ENCODE data around the gene GAPVD1. TPM values are rescaled to one million over a fixed set of nuclear protein-coding genes. Genes with fewer than 3 reads are reported as not detected.

Gene GAPVD1
- total RNA-seq, 2 donors from 2014 or later, result 26.0 to 30.5 TPM

GRCh38 chr9:125361837-125362531 lies 100.4 kb downstream of the GAPVD1 start:
- TF ChIP-seq CTCF (IDR thresholded peaks at IDR 0.05), result no peak

GRCh38 chr9:125366676-125367075 lies 105.0 kb downstream of the GAPVD1 start:
- no peaks in the 10 kb centered on the region for H3K4me1 ChIP-seq
- no peaks in the 10 kb centered on the region for H3K9me3 ChIP-seq
- H3K36me3 ChIP-seq, result peaks cover 22% of the 10 kb centered on the region
- no peaks in the 10 kb centered on the region for H3K27me3 ChIP-seq
- DNase-seq (ENCODE audit: low spot score), result no peak
- H3K27ac ChIP-seq, result no peak overlapping the region
- no peak overlapping the region for H3K4me3 ChIP-seq
- TF ChIP-seq CTCF (IDR thresholded peaks at IDR 0.05), result no peak

More at GRCh38 chr9:125361837-125362531, 100.4 kb downstream of the GAPVD1 start:
- H3K27me3 ChIP-seq, result no peaks in the 10 kb centered on the region
- DNase-seq (ENCODE audit: low spot score), result no peak
- H3K4me1 ChIP-seq, result no peaks in the 10 kb centered on the region
- H3K36me3 ChIP-seq, result peaks cover 51% of the 10 kb centered on the region
- no peak overlapping the region for H3K27ac ChIP-seq
- no peaks in the 10 kb centered on the region for H3K9me3 ChIP-seq
- no peak overlapping the region for H3K4me3 ChIP-seq

GRCh38 chr9:125370786-125371185 lies 109.2 kb downstream of the GAPVD1 start:
- no peaks in the 10 kb centered on the region for H3K9me3 ChIP-seq
- H3K4me3 ChIP-seq, result no peak overlapping the region
- no peaks in the 10 kb centered on the region for H3K27me3 ChIP-seq
- TF ChIP-seq CTCF (IDR thresholded peaks at IDR 0.05), result no peak
- H3K36me3 ChIP-seq, result no peaks in the 10 kb centered on the region
- H3K4me1 ChIP-seq, result peaks cover 0 to 10% of the 10 kb centered on the region in 2 donors
- DNase-seq (ENCODE audit: low spot score), result no peak
- no peak overlapping the region for H3K27ac ChIP-seq

GRCh38 chr9:125372441-125373226 lies 111.0 kb downstream of the GAPVD1 start:
- DNase-seq (ENCODE audit: low spot score), result no peak
- no peak overlapping the region for H3K4me3 ChIP-seq
- no peak overlapping the region for H3K27ac ChIP-seq
- no peaks in the 10 kb centered on the region for H3K9me3 ChIP-seq
- H3K36me3 ChIP-seq, result no peaks in the 10 kb centered on the region
- H3K4me1 ChIP-seq, result peaks cover 0 to 10% of the 10 kb centered on the region in 2 donors
- TF ChIP-seq CTCF (IDR thresholded peaks at IDR 0.05), result no peak
- H3K27me3 ChIP-seq, result no peaks in the 10 kb centered on the region

- peaks cover 0 to 10% of the 10 kb centered on the region in 2 donors for H3K4me1 ChIP-seq
- TF ChIP-seq CTCF (IDR thresholded peaks at IDR 0.05), result peak; percentile 67 to 83
- H3K27ac ChIP-seq, result no peak overlapping the region
- no peaks in the 10 kb centered on the region for H3K27me3 ChIP-seq
- H3K36me3 ChIP-seq, result no peaks in the 10 kb centered on the region
- peak; percentile 60 for DNase-seq (ENCODE audit: low spot score)
- no peaks in the 10 kb centered on the region for H3K9me3 ChIP-seq
- peak overlapping the region in 1 of 2 donors; percentile 41 for H3K4me3 ChIP-seq
Observed at GRCh38 chr9:125374443-125375309, 113.0 kb downstream of the GAPVD1 start.

Data from right atrium auricular region (tissue), 2 donors.